H1 (cell line): ENCODE measurements around the gene LDAH.

Experiments
- CTCF ChIP-seq, 3 experiments: IDR thresholded peaks; 1 replicate in 2 of 3; 2 replicates in 1 of 3; pipeline versions ENCODE4 v1.5.1 to v1.6.1; 2011; ENCODE audit warnings: low read length in 3 of 3, mild to moderate bottlenecking in 3 of 3, inconsistent platforms in 2 of 3, low read depth in 1 of 3, moderate library complexity in 1 of 3; ENCODE audit not compliant: insufficient read depth in 1 of 3; ENCODE audit errors: control extremely low read depth in 1 of 3
- HDAC2 ChIP-seq, 2 experiments: fragments of 300-600 bp in 1 of 2; sonication (generic) in 1 of 2; IDR thresholded peaks; 2 replicates each; pipeline ENCODE4 v1.6.1; 2011 to 2012; ENCODE audit warnings: low read depth in 2 of 2, low read length in 2 of 2, mild to moderate bottlenecking in 2 of 2, moderate library complexity in 2 of 2, borderline replicate concordance in 1 of 2, inconsistent platforms in 1 of 2
- RAD21 ChIP-seq, 2 experiments: IDR thresholded peaks in 1 of 2; conservative IDR thresholded peaks in 1 of 2; 2 replicates each; pipeline ENCODE4 v1.6.1; 2011; ENCODE audit warnings: low read depth in 2 of 2, low read length in 2 of 2, improper control_type of control experiment in 1 of 2, inconsistent platforms in 1 of 2, mild to moderate bottlenecking in 1 of 2, moderate library complexity in 1 of 2

- no peak for TF ChIP-seq HDAC2 (IDR thresholded peaks at IDR 0.05; ENCODE audit: borderline replicate concordance in 1 of 2, low read depth in 2 of 2, low read length in 2 of 2)
- TF ChIP-seq RAD21 (IDR thresholded peaks at IDR 0.05 in 1 of 2, conservative IDR thresholded peaks at IDR 0.05 in 1 of 2; ENCODE audit: low read depth in 2 of 2, low read length in 2 of 2) = no peak
- no peak for TF ChIP-seq CTCF (IDR thresholded peaks at IDR 0.05; ENCODE audit: control extremely low read depth in 1 of 3, insufficient read depth in 1 of 3, low read depth in 1 of 3, low read length in 3 of 3)
Observed at GRCh38 chr2:20649976-20650375, 172.9 kb downstream of the LDAH start.
